ENCODE data around the gene PLA2G4E.

- TF ChIP-seq, protein P1, sequence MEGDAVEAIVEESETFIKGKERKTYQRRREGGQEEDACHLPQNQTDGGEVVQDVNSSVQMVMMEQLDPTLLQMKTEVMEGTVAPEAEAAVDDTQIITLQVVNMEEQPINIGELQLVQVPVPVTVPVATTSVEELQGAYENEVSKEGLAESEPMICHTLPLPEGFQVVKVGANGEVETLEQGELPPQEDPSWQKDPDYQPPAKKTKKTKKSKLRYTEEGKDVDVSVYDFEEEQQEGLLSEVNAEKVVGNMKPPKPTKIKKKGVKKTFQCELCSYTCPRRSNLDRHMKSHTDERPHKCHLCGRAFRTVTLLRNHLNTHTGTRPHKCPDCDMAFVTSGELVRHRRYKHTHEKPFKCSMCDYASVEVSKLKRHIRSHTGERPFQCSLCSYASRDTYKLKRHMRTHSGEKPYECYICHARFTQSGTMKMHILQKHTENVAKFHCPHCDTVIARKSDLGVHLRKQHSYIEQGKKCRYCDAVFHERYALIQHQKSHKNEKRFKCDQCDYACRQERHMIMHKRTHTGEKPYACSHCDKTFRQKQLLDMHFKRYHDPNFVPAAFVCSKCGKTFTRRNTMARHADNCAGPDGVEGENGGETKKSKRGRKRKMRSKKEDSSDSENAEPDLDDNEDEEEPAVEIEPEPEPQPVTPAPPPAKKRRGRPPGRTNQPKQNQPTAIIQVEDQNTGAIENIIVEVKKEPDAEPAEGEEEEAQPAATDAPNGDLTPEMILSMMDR (IDR thresholded peaks at IDR 0.05) = no peak
- no peak for TF ChIP-seq ZFX (IDR thresholded peaks at IDR 0.05; ENCODE audit: borderline replicate concordance)
These were observed 28.0 kb downstream of the PLA2G4E start for GRCh38 chr15:41992803-41993190.

Measured in 22Rv1 (cell line).